HG03378 (cell line): ENCODE data around the gene DSTN.

Experiments used
- ATAC-seq: cut with Tn5 transposase; IDR thresholded peaks from one replicate; pipeline ENCODE4 v1.9.1; 2021; ENCODE audit warnings: mild to moderate bottlenecking, moderate library complexity; ENCODE audit not compliant: unreplicated experiment

DSTN gene

DNA sequence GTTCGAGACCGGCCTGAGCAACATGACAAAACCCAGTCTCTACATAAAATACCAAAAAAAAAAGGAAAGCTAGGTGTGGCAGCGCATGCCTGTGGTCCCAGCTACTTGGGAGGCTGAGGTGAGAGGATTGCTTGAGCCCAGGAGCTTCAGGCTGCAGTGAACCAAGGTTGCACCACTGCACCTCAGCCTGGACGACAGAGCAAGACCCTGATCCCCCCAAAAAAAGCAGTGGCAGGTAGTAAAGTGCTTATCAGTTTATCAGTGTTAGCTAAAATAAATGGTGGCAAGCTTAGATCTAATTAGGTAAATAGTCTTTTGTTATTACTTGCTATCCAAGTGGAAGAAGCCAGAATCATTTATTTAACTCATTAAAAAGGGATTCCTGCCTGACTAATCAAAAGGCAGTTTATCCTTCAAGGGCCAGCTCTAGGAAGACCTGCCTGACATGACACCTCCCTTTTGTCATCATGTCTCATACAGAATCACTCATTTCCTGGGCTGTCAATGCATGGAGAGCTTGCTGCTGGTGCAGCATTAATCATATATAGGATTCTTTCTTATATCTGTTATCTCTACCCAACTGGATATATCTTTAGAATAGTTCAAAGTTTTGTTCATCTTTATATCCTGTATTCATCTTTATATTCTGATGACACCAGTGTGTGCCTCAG is 9.6 kb downstream of the DSTN start:
- ATAC-seq = no peak

DNA sequence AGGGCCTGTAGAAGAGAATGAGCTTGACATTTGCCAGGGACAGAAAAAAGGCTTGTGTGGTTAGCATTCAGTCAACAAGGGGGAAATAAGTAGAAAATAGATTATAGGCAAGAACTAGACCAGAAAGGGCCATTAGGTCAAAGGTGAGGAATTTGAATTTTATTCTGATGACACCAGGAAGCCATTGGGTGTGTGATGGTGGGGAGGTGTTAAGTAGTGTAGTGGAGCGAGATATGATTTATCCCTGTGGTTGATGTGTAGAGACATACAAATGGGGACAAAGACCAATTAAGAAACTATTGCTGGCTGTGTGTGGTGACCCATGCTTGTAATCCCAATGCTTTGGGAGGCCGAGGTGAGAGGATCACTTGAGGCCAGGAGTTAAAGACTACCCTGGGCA is 11.0 kb downstream of the DSTN start:
- ATAC-seq = no peak

DNA sequence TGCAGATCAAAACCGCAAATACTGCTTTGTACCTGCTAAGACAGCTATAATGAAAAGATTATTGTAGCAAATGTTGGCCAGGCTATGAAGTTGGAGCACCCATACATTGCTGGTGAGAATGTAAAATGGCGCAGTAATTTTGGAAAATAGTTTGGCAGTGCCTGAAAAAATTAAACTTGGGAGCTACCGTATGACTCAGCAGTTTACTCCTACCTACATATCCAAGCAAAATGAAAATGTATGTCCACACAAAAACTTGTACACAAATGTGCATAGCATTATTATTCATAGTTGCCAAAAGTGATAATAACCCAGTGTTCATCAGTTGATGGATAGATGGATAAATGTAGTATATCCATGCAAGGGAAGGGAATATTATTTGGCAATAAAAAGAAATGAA is 13.3 kb downstream of the DSTN start:
- no peak for ATAC-seq

DNA sequence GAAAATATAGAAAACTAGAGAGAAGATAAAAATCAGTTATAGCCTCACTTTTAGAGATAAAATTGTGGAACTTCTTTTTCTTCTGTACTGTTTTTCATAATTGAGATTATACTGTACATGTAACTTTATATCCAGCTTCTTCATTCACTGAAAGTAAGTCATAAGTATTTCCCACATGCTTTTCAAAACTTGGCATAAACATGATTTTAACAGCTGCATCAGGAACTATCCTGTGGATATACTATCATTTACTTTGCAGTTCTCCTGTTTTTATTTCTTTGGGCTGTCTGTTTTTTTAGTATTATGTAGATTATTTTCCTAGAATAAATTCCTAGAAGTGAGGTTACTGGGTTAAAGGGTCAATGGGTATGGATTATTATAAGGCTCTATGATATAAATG is 14.8 kb downstream of the DSTN start:
- ATAC-seq = no peak

DNA sequence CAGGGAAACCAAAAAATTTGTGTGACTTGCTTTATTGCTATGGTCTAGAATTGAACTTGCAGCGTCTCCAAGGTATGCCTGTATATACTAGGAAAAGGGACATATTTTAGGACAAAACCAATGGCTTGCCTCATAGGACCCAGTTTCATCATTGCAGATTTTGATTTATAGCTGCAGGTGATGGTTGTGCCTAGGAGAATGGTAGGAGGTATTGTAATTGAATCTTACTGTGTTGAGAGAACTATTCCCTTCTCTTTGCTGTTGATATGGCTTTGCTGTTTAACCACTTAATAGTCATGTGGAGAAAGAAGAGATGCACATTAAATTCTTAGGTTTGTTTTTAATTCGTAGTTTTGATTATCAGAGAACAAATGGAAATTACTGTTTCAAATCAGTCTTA is 16.4 kb downstream of the DSTN start:
- no peak for ATAC-seq

DNA sequence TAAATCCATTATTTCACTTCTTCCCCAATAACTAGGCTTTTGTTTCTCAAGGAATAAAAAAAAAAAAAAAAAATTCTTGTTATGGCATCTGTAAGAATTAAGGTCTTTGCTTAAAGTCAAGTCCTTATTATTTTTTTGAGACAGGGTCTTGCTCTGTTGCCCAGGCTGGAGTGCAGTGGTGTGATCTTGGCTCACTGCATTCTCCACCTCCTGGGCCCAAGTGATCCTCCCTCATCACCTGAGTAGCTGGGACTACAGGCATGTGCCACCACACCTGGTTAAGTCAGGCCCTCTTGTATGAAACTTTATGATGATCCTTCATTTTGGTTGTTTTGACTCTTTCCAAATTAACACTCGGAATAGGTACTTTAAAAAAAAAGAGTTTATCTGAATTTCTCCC is 17.3 kb downstream of the DSTN start:
- no peak for ATAC-seq

DNA sequence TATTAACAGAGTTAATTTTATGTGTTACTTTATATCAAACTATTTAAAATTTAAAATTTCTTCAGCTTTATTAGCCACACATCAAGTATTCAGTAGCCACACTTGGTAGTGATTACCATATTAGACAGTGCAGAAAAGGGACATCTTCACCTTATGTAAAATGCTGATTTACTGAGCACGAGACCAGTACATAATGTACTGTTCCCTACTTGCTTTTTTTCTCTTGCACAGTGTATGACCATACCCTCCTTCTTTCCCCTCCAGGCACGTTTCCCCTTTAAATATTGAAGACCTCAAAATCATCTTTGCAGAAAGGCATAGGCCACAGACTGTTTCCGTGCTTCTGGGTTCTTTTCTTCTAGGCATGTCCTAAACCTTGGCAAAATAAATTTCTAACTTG is 17.9 kb downstream of the DSTN start:
- no peak for ATAC-seq

DNA sequence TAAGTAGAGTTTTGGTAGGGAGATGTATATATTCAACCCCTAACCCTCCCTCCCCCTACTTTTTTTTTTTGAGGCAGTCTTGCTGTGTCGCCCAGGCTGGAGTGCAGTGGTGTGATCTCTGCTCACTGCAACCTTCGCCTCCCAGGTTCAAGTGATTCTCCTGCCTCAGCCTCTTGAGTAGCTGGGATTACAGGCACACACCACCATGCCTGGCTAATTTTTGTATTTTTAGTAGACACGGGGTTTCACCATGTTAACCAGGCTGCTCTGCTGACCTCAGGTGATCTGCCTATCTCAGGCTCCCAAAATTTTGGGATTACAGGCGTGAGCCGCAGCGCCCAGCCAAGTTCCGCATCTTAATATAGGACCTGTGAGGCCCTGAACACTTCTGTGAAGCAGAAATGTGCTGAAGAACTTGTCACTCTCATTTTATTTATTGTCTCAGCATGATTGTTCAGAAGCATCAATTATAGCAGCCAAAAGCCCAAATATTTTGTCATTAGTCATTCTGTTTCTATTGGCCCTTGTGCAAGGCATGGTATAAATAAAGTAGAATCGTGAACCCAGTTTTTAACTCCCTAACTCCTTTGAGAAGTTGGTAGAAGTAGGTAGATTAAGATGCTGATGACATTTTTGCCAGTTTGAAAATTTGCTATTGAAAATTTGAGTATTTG is 19.4 kb downstream of the DSTN start:
- ATAC-seq = no peak

DNA sequence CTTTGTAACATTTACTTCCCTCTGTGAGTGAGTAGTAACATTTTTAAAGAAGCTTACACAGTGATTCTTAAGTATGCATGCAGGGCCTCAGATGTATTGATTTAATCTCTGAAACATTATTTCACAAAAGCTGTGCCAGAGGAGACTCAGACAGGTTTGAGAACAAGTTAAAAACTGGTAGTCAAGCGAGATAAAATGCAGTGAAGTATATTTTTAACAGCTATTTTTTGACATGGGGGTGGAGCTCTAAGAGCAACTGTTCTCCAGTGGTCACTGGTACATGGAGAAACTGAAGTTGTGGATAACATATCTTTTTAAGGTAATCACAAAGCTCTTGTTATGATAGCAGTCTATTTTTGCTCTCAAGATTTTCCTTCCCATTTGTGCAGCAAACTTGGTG is 20.4 kb downstream of the DSTN start:
- ATAC-seq = no peak

DNA sequence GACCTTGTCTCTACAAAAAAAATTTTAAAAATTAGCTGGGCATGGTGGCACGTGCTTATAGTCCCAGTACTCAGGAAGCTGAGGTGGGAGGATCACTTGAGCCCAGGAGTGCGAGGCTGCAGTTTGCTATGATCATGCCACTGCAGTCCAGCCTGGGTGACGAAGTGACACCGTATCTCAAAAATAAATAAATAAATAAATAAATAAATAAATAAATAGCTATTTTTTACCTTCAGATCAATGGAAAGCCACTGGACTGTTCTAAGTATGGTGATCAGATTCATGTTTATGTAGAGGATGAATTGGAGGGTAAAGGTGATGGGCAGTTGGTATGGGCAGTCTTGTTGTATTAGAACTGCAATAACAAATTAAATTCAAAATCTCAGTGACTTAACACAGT is 24.0 kb downstream of the DSTN start:
- no peak for ATAC-seq

DNA sequence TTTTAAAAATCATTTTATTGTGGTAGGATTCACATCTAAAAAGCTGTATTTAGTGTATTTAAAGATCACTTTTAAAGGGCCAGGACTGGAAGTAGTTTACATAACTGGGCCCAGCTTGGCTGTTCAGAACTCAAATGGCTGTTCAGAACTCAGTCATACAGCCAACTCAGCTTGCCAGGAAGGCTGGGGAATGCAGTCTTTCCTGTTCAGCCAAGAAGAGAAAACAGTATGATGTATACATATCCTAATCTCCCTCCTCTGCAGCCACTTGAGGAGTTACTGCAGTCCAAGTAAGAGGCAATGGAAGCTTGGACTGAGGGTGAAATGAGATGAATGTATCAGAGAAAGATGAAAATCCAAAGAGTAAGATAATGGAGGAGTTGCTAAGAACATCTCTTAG is 24.6 kb downstream of the DSTN start:
- ATAC-seq = no peak

DNA sequence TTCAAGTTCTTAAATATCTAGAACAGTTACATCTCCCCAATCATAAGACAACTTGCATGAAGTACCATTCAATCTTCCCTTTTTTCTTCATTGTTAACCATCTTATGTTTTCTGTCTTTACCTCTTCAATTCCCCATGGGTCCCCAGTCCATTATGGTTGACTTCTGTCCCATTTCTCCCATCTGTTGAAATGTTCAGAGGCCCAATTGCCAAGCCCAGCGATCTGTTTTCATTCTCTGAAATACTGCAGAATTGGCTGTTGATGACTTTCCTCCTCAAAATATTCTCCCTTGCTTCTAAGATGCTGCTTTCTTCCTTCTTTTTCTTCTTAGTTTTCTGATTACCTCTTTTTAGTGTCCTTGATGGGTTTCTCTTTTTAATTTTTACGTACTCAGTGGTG is 26.0 kb downstream of the DSTN start:
- ATAC-seq = no peak

DNA sequence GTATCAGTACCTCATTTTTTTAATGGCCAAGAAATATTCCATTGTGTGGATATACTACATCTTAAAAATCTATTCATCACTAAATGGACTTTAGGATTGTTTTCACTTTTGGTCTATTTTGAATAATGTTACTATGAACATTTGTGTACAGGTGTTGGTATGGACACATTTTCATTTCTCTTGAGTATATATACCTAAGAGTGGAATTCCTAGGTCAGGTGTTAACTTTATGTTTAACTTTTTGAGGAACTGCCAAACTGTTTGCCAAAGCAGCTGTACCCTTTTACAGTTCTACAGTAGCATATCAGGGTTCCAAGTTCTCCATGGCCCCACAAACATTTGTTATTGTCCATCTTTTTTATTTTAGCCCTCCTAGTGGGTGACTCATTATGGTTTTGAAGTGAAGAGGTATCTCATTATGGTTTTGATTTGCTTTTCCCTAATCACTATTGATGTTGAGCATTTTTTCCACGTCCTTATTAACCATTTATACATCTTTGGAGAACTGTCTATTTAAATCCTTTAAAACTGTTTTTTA is 28.2 kb downstream of the DSTN start:
- no peak for ATAC-seq

DNA sequence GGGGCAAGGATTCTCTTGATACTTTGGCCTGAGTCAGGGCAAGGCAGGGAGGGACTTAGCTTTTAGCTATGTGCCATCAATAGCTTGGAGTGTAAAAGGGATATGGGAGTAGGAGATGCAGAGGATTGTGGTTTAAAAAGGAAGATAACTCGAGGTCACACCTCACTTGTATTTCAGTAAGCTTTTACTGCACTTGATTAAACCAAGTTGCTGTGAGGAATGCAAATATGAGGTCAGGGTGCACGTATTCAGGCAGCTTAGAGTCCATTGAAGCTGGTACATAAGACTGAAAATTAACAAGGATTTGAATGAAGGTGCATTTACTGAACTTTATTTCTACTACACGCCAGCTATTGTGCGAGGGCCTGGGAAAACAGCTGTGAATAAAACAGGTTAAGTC is 32.1 kb downstream of the DSTN start:
- ATAC-seq = no peak

DNA sequence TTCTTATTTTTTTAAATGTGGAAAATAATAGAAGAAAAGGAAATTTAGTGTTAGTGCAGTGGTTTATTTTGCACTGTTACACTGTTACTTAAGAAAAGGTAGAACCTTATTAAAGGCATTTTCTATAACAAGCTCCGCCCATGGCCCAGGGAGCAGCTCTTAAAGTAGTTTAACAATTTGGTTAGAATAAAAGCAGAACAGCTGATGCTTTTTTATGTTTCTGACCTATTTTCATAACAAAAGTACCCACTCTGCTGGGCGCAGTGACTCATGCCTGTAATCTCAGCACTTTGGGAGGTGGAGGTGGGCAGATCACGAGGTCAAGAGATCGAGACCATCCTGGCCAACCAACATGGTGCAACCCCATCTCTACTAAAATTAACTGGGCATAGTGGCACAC is 32.6 kb downstream of the DSTN start:
- no peak for ATAC-seq

DNA sequence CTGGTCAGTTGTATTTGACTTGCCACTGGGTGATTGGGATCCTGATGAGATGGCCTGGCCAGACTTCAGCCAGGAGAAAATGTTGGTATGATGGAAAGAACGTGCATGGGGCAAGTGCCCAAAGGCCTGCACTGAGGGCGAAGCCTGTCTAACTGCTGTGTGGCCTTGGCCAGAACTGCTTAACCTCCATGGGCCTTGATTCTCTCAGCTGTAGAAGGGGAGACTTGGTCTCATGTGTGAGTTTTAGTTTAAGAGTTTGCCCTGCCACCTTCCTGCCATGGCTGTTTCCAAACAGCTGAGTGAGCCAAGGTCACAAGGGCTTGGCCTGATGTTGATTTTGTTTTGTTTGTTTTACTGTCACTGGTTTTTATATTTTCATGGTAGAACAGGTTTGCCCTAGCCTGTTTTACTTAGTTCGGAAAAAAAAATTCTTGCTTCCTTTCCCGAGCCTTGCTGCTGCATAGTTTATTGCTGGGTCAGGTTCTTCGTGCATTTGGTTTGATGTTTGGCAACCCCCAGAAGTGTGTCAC is 35.3 kb downstream of the DSTN start:
- ATAC-seq = no peak

DNA sequence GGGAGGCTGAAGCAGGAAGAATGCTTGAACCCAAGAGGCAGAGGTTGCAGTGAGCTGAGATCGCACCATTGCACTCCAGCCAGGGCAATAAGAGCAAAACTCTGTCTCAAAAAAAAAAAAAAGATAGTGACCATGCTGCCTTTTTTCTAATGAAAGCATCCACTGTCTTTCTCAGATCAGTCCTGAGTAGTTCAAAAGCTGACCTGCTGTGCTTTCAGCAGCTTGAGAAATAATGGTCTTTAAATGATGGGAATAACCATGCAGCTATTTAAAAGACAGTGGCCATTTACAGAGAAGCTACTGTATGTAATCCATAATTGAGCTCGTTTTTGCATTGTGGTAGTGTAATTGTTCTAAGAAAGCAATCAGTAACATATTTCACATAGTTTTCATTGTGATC is 36.1 kb downstream of the DSTN start:
- ATAC-seq = no peak

DNA sequence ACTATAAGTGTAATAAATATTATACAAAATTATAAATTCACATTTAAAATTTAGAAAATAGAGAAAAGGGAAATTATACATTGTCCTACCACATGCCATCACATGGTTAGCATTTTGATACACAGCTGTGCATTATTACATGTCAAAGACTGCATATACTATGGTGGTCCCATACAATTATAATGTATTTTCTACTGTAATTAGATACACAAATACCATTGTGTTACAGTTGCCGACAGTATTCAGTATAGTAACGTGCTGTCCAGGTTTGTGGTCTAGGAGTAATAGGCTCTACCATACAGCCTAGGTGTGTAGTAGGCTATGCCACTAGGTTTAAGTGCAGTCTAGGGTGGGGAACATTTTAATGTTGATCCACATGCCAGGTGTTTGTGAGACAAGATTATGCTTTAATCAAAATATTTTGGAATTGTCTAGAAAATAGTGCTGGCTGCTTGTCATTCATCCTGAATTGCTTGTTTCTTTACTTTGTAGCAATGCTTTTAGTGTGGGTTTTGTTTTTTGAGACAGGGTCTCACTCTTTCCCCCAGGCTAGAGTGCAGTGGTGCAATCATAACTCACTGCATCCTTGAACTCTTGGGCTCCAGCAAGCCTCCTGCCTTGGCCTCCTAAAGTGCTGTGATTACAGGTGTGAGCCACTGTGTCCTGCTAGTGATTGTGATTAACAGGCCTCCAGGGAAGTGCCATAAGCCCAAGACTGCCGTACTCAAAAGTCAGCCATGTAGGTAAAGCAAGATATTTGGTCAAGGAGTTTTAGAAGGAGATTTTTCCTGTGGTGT is 39.0 kb downstream of the DSTN start:
- no peak for ATAC-seq

DNA sequence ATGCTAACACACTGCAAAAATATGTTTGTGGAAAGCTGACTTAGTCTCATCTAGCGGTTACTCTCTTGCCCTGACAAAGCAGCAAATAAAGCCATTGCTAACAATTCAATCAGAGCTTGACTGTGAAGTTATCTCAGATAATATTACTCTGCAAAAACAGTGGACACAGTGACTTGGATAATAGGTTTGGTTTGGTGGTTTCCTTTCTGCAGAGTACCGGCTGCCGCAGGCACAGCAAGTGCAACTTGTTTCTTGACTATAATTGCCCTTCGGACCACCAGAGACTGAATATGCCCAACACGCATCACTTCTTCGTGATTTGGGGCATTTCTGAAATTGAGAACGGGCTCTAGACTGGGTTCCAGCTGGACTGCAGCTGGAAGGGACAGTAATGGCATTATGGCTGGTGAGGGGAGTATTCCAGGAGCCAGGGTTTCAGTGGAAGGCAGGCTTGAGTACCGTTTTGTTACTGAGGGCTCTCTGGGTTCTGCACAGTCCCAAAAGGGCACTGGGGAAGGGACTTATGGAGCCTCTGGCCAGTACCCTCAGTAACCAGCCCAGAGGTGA is 40.0 kb downstream of the DSTN start:
- no peak for ATAC-seq

DNA sequence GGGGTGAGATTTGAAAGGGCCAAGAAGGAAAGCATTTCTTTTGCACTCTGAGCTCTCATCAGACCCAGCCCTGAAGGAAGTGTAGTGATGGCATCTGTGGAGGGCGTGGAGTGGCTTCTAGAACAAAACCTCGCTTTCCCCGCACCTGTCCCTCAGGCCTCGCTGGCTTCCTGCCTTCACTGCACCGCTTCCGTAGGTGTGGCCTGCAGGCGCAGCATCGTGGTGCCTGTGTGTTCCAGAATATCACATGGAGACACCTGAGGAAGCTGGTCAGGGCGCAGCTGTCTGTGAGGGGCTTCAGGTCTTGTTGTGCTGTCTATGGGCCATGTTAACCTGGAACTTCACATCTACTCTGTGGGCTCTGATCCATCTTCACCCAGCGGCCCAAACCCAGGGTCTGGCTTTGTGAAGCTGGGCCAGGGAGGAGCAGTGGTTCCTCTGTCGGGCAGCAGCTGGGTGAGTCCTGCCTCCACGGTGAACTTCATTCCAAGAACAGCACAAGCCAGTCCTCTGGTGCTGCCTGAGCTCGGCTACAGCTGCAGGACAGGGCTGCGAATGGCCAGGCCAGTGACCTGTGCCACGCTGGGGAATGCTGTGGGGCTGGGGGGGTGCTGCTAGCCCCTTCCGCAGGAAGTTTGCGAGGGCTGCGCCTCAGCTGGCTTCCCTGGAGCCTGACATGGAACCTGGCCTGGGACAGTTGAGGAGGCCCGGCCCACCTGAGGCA is 40.9 kb downstream of the DSTN start:
- ATAC-seq = no peak

DNA sequence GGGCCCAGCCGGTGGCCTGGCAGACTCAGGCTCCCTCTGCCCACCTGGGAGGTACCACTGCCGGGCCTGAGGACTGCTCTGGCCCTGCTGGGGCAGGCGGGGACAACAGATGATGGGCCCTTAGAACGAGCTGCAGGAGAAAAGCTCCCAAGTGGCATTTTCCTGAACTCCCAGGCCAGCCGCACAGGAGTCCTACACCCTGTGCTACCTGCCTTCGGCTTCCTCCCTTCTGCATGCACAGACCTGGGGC is 41.3 kb downstream of the DSTN start:
- ATAC-seq = no peak
